CD4-positive, alpha-beta T cell treated with Interferon gamma for 1 hour (primary cell): ENCODE results near the gene UTF1.
A peak's percentile ranks its signal among the peaks of the same experiment; 100 is the strongest.
"Not testable (repeated sequence)": the region's sequence is repeated elsewhere in the genome, so short reads cannot be mapped to it uniquely, and the experiment has no call there.

Source experiments
- DNase-seq: peaks from one replicate; pipeline ENCODE4 v3.0.0-alpha.2; 2020

UTF1 gene

DNA sequence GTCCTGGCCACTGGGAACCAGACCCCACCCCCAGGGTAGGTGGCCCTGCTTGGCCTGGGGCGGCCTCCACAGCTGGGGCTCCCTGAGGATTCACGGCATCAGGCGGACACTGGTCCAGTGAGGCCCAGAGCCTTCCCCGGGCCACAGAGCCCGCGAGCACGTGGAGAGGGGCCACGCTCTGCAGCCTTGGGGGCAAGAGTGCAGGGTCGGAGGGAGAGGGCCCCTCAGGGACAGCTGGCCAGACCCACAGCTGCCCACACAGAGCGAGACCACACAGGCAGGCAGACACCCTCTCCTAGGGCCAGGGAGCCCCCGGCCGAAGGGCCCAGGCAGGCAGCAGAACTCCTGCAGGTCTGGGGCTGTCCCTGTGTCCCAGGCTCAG, 18.3 kb downstream of the UTF1 start:
- no peak for DNase-seq

DNA sequence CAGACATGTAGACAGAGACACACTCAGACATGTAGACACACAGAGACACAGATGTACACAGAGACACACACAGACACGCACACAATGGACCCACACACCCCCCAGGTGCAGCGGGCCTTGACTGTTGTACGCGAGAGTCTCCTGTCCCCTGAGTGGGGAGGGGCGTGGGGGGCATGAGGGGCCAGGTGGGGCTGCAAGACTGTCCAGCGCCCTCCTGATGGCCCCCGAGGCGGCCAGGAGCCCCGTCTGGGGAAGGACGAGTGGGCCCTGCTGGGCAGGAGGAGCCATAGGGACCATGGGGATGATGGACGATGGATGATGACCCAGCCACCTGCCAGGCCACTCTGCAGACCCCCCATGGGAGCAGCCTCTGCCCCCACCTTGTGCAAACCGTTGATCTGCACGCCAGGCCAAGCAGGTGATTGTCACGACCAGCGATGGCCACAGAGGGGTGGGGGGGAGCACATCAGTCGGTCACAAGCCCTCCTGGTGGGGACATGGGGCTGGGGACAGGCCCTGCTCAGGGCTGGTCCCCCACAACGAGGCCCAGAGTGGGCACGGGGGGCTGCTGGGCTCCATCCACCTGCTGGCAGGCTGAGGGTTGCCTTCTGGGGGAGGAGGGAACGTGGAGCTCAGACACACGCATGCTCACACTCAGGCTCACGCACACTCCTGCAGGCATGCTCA, 19.2 kb downstream of the UTF1 start:
- DNase-seq = no peak

DNA sequence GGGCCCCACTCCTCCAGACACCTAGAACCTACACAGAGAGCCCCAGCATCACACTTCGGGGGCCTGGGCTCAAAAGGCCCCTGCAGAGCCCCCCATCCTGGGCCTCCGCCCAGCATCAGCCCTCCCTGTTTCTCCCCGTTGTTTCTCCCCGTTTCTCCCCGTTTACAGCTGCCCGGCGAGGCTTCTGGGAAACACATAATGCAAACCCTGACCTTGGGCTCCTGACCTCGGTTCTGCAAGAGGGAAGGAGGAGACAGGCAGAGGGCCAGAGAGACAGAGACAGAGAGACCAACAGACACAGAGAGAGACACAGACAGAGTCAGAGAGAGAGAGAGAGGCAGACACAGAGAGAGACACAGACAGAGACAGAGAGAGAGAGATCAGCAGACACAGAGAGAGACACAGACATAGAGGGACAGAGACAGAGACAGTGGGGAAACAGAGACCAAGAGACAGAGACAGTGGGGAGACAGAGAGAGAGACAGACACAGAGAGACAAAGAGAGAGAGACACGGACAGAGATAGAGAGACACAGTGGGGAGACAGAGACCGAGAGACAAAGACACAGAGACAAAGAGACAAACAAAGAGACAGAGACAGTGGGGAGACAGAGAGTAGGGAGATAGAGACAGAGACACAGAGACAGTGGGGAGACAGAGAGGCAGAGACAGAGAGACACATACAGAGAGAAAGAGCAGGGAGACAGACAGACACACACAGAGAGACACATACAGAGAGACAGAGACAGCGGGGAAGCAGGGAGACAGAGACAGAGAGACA, 20.1 kb downstream of the UTF1 start:
- no peak for DNase-seq

DNA sequence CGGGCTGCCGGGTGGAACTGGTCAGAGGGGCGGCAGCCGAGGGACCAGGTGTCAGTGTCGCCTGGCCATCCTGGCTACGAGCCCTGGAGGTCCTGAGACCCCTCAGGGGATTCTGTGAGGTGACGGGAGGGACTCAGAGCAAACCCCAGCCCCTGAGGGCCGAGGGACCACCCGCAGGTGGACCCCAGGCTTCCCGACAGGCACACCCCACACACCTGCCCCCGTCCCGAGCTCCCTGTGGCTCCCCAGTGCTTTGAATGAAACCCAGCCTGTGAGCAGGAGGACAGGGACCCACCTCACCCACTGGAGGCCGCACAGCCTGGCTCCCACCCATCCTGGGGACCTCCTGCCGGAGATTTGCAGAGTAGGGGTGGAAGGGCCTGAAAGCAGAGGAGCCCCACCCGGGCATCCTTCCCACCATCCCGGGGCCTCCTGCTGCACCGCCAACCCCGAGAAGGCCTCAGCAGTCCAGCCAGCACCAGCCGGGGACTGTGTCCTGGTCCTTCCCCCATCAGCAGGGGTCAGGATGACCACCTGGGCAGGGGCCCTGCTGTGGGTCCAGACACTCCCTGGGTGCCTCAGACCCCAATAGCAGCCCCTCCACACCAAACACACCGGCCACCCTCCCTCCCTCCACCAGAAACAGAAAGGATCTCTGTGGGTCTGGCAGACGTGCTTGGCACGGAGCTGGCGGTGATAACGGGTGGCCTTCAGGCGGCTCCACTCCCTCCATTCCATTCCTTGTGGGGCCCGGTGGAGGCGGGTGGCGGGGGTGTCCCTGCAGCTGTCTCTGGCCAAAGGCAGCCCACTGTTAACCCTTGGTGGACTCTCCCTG, 21.6 kb downstream of the UTF1 start:
- no peak for DNase-seq

DNA sequence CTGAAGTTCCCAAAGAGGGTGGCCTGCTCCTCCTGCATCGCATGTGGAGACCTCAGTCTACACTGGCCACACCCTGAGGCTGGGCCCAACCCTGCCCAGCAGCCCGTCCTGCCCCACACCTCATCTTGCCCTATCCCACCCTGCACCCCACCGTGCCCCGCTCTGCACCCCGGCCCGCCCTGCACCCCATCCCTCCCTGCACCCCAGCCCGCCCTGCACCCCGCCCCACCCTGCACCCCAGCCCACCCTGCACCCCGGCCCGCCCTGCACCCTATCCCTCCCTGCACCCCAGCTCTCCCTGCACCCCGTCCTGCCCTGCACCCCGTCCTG, 22.2 kb downstream of the UTF1 start:
- DNase-seq = no peak

DNA sequence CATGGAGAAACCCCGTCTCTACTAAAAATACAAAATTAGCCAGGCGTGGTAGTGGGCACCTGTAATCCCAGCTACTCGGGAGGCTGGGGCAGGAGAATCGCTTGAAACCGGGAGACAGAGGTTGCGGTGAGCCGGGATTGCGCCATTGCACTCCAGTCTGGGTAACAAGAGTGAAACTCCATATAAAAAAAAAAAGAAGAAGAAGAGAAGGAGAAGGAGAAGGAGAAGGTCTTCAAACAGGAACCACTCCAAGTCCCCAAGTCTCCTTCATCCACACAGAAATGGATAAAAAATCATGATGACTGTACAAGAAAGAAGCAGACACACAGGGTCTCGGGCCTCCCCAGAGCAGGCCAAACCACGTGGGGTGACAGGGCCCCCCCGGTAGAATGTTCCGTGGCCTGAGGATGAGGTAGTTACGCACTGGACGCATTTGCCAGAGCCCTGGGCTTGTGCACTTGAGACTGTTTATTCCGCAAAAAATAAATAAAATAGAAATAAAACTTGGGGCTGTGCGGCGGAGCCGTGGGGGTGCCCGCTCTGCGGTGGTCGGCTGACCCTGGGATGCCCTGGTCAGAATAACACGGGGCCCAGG, 23.4 kb downstream of the UTF1 start:
- no peak for DNase-seq

DNA sequence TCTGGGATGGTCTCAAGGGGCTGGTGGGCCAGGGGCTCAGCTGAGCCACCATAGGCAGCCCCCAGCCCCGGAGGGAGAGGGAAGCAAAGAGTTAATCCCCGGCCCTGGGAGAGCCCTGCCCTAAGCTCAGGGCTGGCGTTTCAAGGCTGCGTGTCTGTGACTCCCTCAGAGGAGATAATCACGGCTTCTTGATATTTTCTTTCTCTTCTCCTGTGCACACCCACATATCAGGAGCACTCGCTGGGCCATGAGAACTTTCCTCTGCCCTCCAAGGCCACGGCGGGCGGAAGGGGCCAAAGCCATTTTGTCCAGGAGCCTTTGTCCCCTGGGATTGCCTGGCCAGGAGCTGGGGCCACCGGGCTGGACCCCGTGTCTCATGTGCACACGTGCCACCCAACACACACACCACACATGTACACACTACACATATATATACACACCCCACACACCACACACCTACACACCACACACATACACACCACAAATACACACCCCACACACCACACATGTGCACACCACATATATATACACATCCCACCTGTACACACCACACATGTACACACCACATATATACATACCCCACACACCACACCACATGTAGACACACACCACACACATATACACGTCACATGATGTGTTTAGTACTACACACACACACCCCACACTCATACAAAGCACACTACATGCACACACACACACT, 24.6 kb downstream of the UTF1 start:
- DNase-seq = no peak

DNA sequence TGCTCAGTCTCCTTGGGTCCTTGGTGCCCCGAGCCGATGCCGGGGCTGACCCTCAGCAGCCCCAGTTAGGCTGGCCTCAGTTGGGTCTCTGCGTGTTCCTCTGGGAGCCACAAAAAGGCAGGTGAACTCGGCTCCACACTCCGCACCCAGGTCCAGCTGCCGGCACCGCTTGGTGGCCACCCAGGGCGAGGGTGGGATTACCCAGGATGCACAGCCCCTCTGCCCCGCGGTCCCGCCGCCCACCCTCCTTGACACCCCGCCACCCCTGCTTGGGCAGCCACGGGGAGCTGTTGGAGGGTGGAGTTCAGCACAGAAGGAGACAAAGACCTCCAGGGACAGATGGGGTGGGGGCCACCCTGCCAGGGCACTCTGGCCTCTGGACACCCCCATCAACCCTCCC, 25.3 kb downstream of the UTF1 start:
- no peak for DNase-seq

DNA sequence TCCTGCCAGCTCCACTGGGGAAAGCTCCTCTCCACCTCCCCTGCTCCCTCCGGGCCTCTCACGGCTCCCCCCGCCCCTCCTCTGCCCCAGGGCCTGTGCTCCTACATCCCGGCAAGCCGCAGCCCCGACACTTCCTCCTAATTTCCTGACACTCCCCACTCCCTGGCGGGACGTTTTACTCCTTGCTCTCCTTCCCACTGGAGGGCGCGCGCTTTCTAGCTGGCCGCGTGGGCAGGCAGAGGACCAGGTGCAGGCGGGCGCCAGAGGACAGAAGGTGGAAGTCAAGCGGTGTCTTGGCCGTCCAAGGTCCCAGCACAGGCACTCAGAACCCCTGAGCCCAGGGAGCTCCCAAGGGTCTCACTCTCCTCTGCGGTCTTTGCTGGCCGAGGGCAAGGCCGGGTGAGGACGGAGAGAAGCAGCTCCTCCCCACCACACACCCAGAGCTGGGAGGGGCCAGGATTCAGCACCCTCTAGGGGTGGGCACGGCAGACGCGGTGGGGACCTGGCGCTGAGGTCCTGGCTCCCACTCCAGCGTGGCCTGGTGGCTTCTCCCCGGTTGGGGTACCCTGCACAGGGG, 27.6 kb downstream of the UTF1 start:
- peak; percentile 32 for DNase-seq

DNA sequence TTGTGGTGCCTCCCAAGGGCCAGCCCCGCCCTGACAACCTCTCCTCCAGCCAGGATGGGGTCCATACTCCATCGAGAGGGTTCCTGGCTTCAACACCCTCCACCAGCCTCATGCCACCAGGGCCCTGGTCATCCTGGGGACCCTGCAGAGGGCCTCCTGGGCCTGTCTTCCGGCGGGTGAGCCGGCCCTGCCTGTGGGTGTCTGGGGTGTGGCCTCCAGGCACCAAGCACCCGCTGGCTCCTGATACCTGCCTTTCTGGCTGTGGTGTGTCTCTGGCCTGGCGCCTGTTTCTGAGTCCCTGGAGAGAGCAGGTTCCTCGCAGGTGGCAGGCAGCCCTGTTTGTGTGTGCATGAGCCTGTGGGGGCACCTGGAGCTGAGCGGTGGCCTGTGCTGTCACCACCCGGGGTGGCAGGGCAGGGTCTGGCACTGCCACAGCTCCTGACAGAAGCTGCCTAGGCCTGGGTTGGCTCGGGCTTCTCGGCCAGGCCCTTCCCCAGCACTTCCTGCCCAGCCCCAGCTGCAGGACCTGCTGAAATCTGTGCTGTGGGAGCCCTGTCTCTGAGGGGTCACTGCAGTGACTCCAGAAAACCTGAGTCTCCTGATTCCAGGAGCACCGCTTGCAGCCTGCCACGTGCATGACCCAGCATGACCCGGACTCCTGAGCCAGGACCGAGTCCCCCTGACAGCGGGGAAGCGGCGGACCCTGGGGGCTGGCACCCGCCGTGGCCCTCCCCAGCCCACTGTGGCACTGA, 28.2 kb downstream of the UTF1 start:
- peak; percentile 24 for DNase-seq

DNA sequence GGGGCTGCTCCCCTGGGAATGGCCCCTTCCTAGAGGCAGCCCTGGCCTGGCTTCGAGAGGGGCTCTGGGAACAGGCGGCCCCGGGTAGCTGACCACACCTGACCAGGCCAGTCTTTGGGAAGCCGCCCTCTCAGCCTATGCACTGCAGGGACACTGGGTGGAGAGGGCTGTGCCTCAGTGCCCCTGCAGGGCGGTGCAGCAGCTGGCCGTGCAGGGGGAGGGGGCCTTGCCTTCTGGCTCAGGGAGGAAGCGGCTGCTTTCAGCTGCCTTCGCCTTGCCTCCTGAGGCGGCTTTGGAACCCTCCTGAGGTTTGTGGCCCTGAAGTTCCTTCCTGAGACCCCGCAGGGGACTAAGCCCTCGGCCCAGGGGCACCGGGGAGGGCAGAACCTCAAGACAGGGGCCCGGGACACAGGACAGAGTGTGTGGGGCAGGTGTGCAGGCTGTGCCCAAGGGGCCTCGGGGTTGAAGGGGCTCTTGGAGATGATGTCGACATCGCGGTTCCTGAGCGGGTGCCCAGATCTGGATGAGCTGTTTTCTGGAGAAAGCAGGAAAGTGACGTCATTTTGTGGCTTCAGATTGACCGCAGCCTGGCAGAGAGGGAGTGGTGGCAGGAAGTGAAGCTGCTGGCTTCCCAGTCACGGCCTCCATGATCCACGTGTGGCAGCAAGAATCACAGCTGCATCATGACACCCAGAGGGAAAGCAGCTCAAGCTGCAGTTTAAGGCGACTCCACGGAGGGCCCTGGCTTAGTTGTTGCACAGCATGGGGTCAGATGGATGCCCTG, 29.0 kb downstream of the UTF1 start:
- DNase-seq = peak; percentile 82

DNA sequence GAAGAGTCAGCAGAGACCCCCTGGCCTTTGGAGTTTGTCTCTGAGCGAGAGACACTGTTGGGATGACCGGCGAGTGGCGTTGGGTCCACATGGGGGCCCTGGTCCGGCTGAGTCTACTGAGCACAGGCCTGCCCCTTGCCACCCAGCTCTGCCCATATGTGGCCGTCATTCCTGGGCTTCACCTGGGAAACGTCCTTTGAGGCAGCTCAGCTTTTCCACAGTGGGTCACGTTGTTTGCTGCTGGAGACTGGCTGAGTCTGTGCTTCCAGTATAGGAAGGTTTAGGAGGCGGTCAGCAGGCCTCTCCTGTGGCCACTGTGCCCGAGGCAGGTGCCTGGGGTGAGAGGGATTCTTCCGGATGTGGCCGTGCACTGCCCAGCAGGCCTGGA, 29.6 kb downstream of the UTF1 start:
- DNase-seq = no peak

DNA sequence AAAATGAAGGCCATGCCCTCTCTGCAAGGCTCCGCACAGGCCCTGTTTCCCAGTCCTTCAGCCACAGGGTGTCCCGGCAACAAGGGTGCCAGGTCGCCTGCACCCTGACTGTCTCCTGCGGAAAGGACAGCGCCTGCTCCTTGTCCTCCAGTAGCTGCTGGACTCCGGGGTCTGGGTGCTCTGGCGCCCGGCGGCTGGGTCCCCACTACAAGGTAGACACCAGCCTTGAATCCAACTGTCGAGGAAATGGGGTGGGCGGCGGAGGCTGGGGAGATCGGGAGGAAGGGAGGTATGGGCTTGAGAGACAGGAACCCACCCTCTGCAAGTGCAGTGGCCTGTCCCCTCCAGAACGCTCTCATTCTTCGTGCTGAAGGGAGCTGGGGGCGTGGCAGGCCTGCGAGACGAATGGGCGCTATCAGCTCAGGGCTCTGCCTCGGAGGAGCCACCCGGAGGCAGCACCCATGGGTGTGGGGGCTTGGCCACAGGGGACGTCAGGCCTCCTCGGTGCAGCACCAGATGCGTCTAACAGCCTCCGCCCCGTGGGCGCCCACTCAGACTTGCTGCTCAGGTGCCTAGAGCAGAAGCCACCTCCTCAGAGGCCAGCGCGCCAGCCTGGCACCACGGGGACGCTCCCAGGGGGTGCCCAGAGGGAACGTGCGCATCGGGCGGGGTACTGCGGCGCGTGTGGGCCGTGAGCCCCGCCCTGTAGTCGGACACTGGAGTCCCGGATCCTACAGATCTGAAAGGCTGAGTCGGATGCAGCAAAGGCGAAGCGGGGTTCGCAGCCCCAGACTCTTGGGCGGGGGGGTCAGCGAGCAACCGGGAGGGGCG, 31.1 kb downstream of the UTF1 start:
- peak; percentile 71 for DNase-seq

DNA sequence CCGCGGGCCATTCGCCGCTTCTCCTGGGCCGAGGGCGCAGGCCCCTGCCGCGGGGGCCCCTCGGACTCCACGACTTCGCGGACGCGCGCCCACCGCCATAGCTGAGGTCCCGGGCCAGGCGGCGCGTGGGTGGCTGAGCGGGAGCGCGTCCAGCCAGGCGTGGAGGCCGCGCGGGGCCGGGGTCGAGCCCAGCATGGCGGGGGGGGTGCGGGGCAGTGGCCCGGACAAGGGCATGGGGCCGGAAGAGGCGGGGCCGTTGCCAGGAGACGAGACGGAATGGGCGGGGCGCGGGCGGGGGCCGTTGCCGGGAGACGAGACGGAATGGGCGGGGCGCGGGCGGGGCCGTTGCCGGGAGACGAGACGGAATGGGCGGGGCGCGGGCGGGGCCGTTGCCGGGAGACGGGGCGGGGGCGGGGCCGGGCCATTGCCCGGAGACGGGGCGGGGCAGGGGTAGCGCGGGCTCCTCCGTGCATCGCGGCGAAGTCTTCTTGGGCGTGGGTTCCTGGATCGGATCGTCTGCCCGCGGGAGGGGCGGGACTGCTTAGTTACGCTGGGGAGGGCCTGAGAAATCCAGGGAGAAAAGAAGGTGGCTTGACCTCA, 31.8 kb downstream of the UTF1 start:
- peak; percentile 88 for DNase-seq

DNA sequence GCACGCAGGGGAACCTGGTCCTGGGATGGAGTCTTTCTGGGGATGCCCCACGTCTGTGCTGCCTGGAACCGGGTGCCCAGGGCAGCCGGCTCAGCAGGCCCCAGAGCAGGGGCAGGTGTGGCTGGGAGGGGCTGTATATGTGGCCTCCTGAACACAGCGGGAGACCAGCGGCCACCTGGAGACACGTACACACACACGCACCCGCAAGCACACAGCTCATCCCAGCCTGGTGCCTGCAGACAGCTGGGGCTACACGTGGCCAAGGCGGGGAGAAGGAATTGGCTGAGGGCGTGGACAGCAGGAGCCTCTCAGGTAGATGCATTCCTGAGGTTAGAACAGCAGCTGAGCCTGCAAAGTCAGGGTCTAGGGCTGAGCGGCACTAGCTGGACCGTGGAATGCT, 32.7 kb downstream of the UTF1 start:
- DNase-seq = no peak

DNA sequence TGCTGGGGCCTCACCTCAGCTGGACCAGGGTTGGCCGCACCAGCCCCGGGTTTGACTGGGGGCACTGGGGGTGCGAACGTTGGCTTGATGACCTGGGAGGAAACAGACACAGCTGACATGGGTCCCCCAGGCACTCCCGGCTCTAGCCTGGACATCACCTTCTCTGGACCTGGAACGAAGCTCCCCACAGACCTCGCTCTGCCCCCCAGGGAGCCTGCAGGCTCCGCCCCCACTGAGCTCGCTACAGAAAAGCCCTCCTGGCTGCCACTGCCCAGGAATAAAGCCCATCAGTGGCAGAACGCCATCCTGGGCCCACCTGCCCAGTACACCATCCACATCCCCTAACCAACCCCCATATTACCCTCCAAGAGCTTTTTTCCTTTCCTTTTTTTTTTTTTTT, 33.7 kb downstream of the UTF1 start:
- no peak for DNase-seq

DNA sequence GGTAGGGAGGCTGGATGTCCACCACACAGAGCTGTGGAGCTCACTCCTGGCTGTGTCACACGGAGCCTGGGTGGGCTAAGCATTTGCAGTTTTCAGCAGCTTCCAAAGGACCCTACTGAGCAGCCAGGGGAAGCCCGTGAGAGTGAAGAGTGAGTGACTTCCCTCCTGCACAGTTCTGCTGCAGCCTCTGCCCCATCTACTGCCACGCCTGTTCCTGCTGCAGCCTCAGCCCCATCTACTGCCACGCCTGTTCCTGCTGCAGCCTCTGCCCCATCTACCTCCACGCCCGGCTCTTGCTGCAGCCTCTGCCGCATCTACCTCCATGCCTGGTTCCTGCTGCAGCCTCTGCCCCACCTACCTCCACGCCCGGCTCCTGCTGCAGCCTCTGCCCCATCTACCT, 34.4 kb downstream of the UTF1 start:
- DNase-seq = peak; percentile 62

DNA sequence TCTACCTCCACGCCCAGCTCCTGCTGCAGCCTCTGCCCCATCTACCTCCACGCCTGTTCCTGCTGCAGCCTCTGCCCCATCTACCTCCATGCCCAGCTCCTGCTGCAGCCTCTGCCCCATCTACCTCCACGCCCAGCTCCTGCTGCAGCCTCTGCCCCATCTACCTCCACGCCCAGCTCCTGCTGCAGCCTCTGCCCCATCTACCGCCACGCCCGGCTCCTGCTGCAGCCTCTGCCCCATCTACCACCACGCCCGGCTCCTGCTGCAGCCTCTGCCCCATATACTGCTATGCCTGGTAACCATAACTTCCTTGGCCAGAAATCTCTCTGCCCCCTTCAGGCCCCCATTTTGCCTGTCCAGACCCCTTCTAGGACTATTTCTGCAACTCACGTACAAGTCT, 35.0 kb downstream of the UTF1 start:
- DNase-seq = not testable (repeated sequence)

DNA sequence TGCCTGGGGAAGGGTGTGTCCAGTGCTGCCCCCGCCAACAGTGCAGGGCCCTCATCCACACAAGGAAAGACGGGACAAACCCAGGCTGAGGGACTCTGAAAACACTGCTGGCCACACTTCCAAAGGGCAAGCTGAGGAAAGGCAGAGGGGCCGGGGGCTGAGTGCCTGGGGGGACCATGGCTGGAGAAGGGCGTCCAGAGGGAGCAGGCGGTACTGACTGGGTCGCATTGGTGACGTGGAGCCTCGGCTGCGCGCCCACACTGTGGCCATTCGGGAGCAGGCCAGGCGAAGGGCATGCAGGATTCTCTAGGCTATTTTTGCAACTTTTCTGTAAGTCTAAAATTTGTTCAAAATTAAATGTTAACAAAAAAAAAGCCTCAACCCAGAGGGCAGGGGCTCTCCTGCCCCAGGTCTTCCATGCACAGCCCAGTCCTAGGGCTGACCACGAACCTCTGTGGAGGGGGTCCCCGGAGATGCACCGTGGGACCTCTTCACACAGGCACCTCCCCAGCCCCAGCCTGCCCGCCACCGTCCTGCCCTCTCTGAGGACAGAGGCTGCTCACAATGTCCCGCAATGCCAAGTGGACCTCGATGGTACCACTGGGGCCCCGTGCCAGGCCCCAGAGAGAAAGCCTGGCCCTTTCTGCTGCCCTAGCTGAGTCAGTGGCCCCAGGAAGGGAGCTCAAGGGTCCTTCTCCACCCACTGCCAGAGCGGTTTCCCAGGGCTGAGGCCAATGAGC, 36.2 kb downstream of the UTF1 start:
- no peak for DNase-seq
